ENCODE data around the gene RNASE11. TPM values are rescaled to one million over a fixed set of nuclear protein-coding genes. Genes with fewer than 3 reads are reported as not detected.
"Not testable (repeated sequence)": the region's sequence is repeated elsewhere in the genome, so short reads cannot be mapped to it uniquely, and the experiment has no call there.

The RNASE11 gene
- total RNA-seq, 1 donor from 2014 or later: not detected

- H3K9me3 Mint-ChIP-seq (ENCODE audit: low read depth): no peaks in the 10 kb centered on the region
- peaks cover 12% of the 10 kb centered on the region for H3K27me3 Mint-ChIP-seq (ENCODE audit: low read depth)
- H3K36me3 Mint-ChIP-seq (ENCODE audit: low read depth): no peaks in the 10 kb centered on the region
- H3K27ac Mint-ChIP-seq (ENCODE audit: unreplicated experiment): no peak overlapping the region
- peak overlapping the region; percentile 74 for H3K4me3 Mint-ChIP-seq (ENCODE audit: unreplicated experiment)
- TF ChIP-seq CTCF (IDR thresholded peaks at IDR 0.05): no peak
- H3K4me1 Mint-ChIP-seq (ENCODE audit: low read depth): peaks cover 59% of the 10 kb centered on the region
- no peak for DNase-seq (ENCODE audit: low spot score)
Measured at GRCh38 chr14:20626274-20626673, 38.5 kb upstream of the RNASE11 start.

GRCh38 chr14:20624495-20625070, 36.8 kb upstream of the RNASE11 start:
- TF ChIP-seq CTCF (IDR thresholded peaks at IDR 0.05): no peak
- Mint-ChIP-seq H3K9me3 (ENCODE audit: low read depth) (no peaks in the 10 kb centered on the region), H3K27me3 (ENCODE audit: low read depth) (peaks cover 12% of the 10 kb centered on the region), H3K4me1 (ENCODE audit: low read depth) (peaks cover 49% of the 10 kb centered on the region), H3K36me3 (ENCODE audit: low read depth) (no peaks in the 10 kb centered on the region), H3K27ac (ENCODE audit: unreplicated experiment) (peak overlapping the region; percentile 64), H3K4me3 (ENCODE audit: unreplicated experiment) (peak overlapping the region; percentile 74)
- no peak for DNase-seq (ENCODE audit: low spot score)

- Mint-ChIP-seq H3K36me3 (ENCODE audit: low read depth) (no peaks in the 10 kb centered on the region), H3K9me3 (ENCODE audit: low read depth) (no peaks in the 10 kb centered on the region), H3K4me1 (ENCODE audit: low read depth) (peaks cover 49% of the 10 kb centered on the region), H3K4me3 (ENCODE audit: unreplicated experiment) (peak overlapping the region; percentile 74), H3K27ac (ENCODE audit: unreplicated experiment) (no peak overlapping the region), H3K27me3 (ENCODE audit: low read depth) (peaks cover 14% of the 10 kb centered on the region)
- TF ChIP-seq CTCF (IDR thresholded peaks at IDR 0.05): no peak
- DNase-seq (ENCODE audit: low spot score): no peak
Measured at GRCh38 chr14:20623798-20624197, 36.0 kb upstream of the RNASE11 start.

- Mint-ChIP-seq H3K4me1 (ENCODE audit: low read depth) (peaks cover 41% of the 10 kb centered on the region), H3K27ac (ENCODE audit: unreplicated experiment) (no peak overlapping the region), H3K27me3 (ENCODE audit: low read depth) (peaks cover 9% of the 10 kb centered on the region), H3K9me3 (ENCODE audit: low read depth) (no peaks in the 10 kb centered on the region), H3K4me3 (ENCODE audit: unreplicated experiment) (no peak overlapping the region), H3K36me3 (ENCODE audit: low read depth) (no peaks in the 10 kb centered on the region)
- TF ChIP-seq CTCF (IDR thresholded peaks at IDR 0.05): no peak
- DNase-seq (ENCODE audit: low spot score): no peak
Measured at GRCh38 chr14:20622816-20623291, 35.1 kb upstream of the RNASE11 start.

- H3K36me3 Mint-ChIP-seq (ENCODE audit: low read depth): no peaks in the 10 kb centered on the region
- H3K27me3 Mint-ChIP-seq (ENCODE audit: low read depth): peaks cover 8% of the 10 kb centered on the region
- H3K9me3 Mint-ChIP-seq (ENCODE audit: low read depth): no peaks in the 10 kb centered on the region
- H3K4me1 Mint-ChIP-seq (ENCODE audit: low read depth): peaks cover 22% of the 10 kb centered on the region
- H3K27ac Mint-ChIP-seq (ENCODE audit: unreplicated experiment): no peak overlapping the region
- no peak overlapping the region for H3K4me3 Mint-ChIP-seq (ENCODE audit: unreplicated experiment)
- TF ChIP-seq CTCF (IDR thresholded peaks at IDR 0.05): no peak
- DNase-seq (ENCODE audit: low spot score): no peak
Measured at GRCh38 chr14:20620798-20621478, 33.1 kb upstream of the RNASE11 start.

GRCh38 chr14:20619688-20620087, 31.9 kb upstream of the RNASE11 start:
- not testable (repeated sequence) for H3K27ac Mint-ChIP-seq (ENCODE audit: unreplicated experiment); H3K4me1 Mint-ChIP-seq (ENCODE audit: low read depth); H3K36me3 Mint-ChIP-seq (ENCODE audit: low read depth); H3K9me3 Mint-ChIP-seq (ENCODE audit: low read depth); H3K4me3 Mint-ChIP-seq (ENCODE audit: unreplicated experiment); H3K27me3 Mint-ChIP-seq (ENCODE audit: low read depth); DNase-seq (ENCODE audit: low spot score)
